ENCODE data around the gene MTMR2. TPM values are rescaled to one million over a fixed set of nuclear protein-coding genes. Genes with fewer than 3 reads are reported as not detected.

Gene MTMR2
- total RNA-seq, 3 donors from 2014 or later (not counting 1 experiment from before 2014, with no cell fraction given): 21.7 to 22.5 (median 21.8) TPM

DNA sequence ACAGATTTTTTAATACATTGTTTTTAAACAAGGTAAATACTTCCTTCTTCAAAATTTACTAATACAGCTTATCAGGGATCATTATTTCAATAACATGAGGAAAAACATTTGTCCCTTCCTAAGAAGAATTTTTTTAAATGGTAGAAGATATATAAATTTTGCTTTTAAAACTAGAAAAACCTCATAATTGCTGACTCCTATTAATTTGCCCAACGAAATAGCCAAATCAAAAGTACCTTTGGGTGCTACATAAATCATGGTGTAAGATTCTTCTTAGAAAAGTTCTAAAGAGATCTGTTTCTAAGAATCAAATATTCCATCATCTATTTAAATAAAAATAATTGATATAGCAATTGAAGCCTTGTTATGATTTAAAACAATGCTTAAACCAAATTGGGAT lies 78.7 kb downstream of the MTMR2 start:
- Histone ChIP-seq H3K36me3 (ENCODE audit: control insufficient read depth, insufficient read depth, low read length) (peaks cover 48% of the 10 kb centered on the region), H3K4me1 (ENCODE audit: control insufficient read depth, insufficient read depth, low read length) (no peaks in the 10 kb centered on the region), H3K9me3 (ENCODE audit: control insufficient read depth, insufficient read depth, low read length) (no peaks in the 10 kb centered on the region), H3K4me3 (ENCODE audit: low read length) (no peak overlapping the region), H3K27me3 (ENCODE audit: control insufficient read depth, insufficient read depth, low read length) (no peaks in the 10 kb centered on the region), H3K27ac (ENCODE audit: low read length) (no peak overlapping the region)
- Mint-ChIP-seq H3K4me1 (no peaks in the 10 kb centered on the region), H3K27me3 (ENCODE audit: low read depth in 2 of 2) (no peaks in the 10 kb centered on the region), H3K9me3 (no peaks in the 10 kb centered on the region), H3K27ac (no peak overlapping the region), H3K36me3 (peaks cover 7% of the 10 kb centered on the region), H3K4me3 (no peak overlapping the region)
- DNase-seq (no peak), ATAC-seq (no peak)
- WGBS (ENCODE audit: insufficient coverage): no CpG with 5 or more reads among the region's 1 CpG
- intact Hi-C loops (cut with micrococcal nuclease): no loop called here
- TF ChIP-seq, protein P1, sequence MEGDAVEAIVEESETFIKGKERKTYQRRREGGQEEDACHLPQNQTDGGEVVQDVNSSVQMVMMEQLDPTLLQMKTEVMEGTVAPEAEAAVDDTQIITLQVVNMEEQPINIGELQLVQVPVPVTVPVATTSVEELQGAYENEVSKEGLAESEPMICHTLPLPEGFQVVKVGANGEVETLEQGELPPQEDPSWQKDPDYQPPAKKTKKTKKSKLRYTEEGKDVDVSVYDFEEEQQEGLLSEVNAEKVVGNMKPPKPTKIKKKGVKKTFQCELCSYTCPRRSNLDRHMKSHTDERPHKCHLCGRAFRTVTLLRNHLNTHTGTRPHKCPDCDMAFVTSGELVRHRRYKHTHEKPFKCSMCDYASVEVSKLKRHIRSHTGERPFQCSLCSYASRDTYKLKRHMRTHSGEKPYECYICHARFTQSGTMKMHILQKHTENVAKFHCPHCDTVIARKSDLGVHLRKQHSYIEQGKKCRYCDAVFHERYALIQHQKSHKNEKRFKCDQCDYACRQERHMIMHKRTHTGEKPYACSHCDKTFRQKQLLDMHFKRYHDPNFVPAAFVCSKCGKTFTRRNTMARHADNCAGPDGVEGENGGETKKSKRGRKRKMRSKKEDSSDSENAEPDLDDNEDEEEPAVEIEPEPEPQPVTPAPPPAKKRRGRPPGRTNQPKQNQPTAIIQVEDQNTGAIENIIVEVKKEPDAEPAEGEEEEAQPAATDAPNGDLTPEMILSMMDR (IDR thresholded peaks at IDR 0.05): no peak

DNA sequence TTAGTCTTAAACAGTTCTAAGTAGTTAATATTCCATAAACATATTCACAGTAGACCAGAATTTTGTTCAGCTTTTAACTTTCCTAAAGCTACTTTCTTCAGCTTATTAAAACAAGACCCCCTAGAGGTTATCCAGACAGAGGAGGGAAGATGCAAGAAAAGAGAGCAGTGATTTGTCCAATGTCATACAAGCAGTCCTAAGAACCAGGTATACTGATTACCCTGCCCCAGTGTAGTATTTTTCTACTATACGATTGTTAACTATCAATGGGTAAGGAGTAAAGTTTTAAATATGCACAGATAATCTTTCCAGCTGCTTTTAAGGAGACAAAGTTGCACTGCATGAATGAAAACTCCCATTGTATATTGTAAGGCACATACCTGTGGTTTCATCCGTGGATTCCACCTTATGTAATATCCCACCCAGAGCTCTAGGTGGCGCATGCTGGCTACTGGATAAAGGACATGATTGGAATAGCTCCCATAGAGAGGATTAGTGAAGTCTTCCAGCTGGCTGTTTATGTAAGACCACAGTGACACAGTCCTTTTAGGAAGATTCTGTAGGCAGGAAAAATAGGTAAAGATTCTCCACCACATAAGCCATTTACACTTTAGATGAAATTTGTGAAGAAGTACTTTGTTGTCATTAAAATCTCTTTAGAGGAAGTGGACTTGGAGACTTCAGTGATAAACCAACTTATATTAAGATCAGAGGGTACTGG lies 88.0 kb downstream of the MTMR2 start:
- WGBS (ENCODE audit: insufficient coverage): 57% methylated on average over 2 of the region's 3 CpGs
- peaks cover 81% of the 10 kb centered on the region for H3K36me3 ChIP-seq (ENCODE audit: control insufficient read depth, insufficient read depth, low read length)

DNA sequence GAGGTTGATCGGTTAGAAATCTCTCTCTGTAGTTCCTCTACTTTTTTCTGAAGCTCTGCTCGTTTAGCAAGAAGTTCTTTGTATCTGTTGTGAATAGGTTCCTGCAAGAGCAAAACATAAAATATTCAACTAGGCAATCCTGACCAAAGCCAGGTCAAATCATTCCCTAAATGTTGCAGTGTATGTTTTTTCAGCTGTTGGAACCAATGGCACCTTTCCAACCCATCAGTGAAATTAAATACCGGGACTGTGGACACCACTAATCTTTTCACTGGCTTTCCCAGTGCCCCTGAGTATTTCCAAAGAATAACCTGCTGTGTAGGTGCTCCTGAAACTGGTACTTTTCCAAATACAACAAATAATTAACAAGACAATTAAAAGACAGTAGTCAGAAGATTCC lies 88.6 kb downstream of the MTMR2 start:
- WGBS (ENCODE audit: insufficient coverage): 45% methylated on average over 1 of the region's 3 CpGs
- intact Hi-C loops (cut with micrococcal nuclease): no loop called here
- no peaks in the 10 kb centered on the region for H3K27me3 ChIP-seq (ENCODE audit: control insufficient read depth, insufficient read depth, low read length)
- peaks cover 0 to 7% of the 10 kb centered on the region in 2 donors for H3K4me1 Mint-ChIP-seq
- H3K27me3 Mint-ChIP-seq (ENCODE audit: low read depth in 2 of 2): no peaks in the 10 kb centered on the region
- TF ChIP-seq, protein P1 (IDR thresholded peaks at IDR 0.05): no peak
- no peak for DNase-seq
- no peak overlapping the region for H3K4me3 Mint-ChIP-seq
- H3K27ac Mint-ChIP-seq: no peak overlapping the region
- ATAC-seq: no peak
- peaks cover 81% of the 10 kb centered on the region for H3K36me3 ChIP-seq (ENCODE audit: control insufficient read depth, insufficient read depth, low read length)
- H3K36me3 Mint-ChIP-seq: peaks cover 25% of the 10 kb centered on the region
- no peaks in the 10 kb centered on the region for H3K9me3 ChIP-seq (ENCODE audit: control insufficient read depth, insufficient read depth, low read length)
- H3K4me3 ChIP-seq (ENCODE audit: low read length): no peak overlapping the region
- H3K4me1 ChIP-seq (ENCODE audit: control insufficient read depth, insufficient read depth, low read length): no peaks in the 10 kb centered on the region
- no peak overlapping the region for H3K27ac ChIP-seq (ENCODE audit: low read length)
- H3K9me3 Mint-ChIP-seq: no peaks in the 10 kb centered on the region

More for the DNA sequence above, 88.0 kb downstream of the MTMR2 start:
- peak; percentile 87 to 95 (median 92) for ATAC-seq
- peak overlapping the region; percentile 23 to 35 for H3K27ac Mint-ChIP-seq
- TF ChIP-seq, protein P1 (IDR thresholded peaks at IDR 0.05): peak; percentile 79
- no peaks in the 10 kb centered on the region for H3K27me3 Mint-ChIP-seq (ENCODE audit: low read depth in 2 of 2)
- no peak overlapping the region for H3K27ac ChIP-seq (ENCODE audit: low read length)
- no peaks in the 10 kb centered on the region for H3K9me3 ChIP-seq (ENCODE audit: control insufficient read depth, insufficient read depth, low read length)
- no peak overlapping the region for H3K4me3 ChIP-seq (ENCODE audit: low read length)
- H3K4me1 ChIP-seq (ENCODE audit: control insufficient read depth, insufficient read depth, low read length): no peaks in the 10 kb centered on the region
- peaks cover 0 to 7% of the 10 kb centered on the region in 2 donors for H3K4me1 Mint-ChIP-seq
- intact Hi-C loops (cut with micrococcal nuclease): loop anchor here (2.0 kb wide), 3 partner anchors 507 to 591 kb away; partner anchors contain the start of gene MAML2
- H3K27me3 ChIP-seq (ENCODE audit: control insufficient read depth, insufficient read depth, low read length): no peaks in the 10 kb centered on the region
- no peaks in the 10 kb centered on the region for H3K9me3 Mint-ChIP-seq
- peak in 1 of 2 donors; percentile 75 for DNase-seq
- peaks cover 20% of the 10 kb centered on the region for H3K36me3 Mint-ChIP-seq
- H3K4me3 Mint-ChIP-seq: no peak overlapping the region

Data from natural killer cell (primary cell).